Retinal pigment epithelial cell (primary cell): Measurements from ENCODE around the gene TAS2R40.

Experiments
- DNase-seq: peaks from one replicate; pipeline ENCODE4 v3.0.0-alpha.2; 2010; ENCODE audit warnings: low read depth
- H3K4me3 ChIP-seq: 2 replicates; pipeline ENCODE4 v1.5.1; 2011; ENCODE audit warnings: mild to moderate bottlenecking, low read length, control low read depth, moderate library complexity
- CTCF ChIP-seq: conservative IDR thresholded peaks from 2 replicates; pipeline ENCODE4 v1.5.1; 2011; ENCODE audit warnings: low read depth, low read length, control low read depth, inconsistent platforms

TAS2R40 gene

GRCh38 chr7:143250822-143251221 lies 29.0 kb downstream of the TAS2R40 start:
- no peak for DNase-seq
- no peak overlapping the region for H3K4me3 ChIP-seq
- TF ChIP-seq CTCF = no peak

GRCh38 chr7:143252006-143252405 lies 30.2 kb downstream of the TAS2R40 start:
- no peak for TF ChIP-seq CTCF
- H3K4me3 ChIP-seq = no peak overlapping the region
- no peak for DNase-seq

GRCh38 chr7:143255564-143255963 lies 33.7 kb downstream of the TAS2R40 start:
- no peak for DNase-seq
- TF ChIP-seq CTCF = no peak
- H3K4me3 ChIP-seq = no peak overlapping the region

GRCh38 chr7:143256325-143256724 lies 34.5 kb downstream of the TAS2R40 start:
- DNase-seq = no peak
- peak; percentile 21 for TF ChIP-seq CTCF
- no peak overlapping the region for H3K4me3 ChIP-seq

GRCh38 chr7:143256932-143257331 lies 35.1 kb downstream of the TAS2R40 start:
- DNase-seq = no peak
- no peak overlapping the region for H3K4me3 ChIP-seq
- no peak for TF ChIP-seq CTCF

- TF ChIP-seq CTCF = no peak
- no peak for DNase-seq
- no peak overlapping the region for H3K4me3 ChIP-seq
Measured at GRCh38 chr7:143257501-143257900, 35.7 kb downstream of the TAS2R40 start.

GRCh38 chr7:143258831-143259230 lies 37.0 kb downstream of the TAS2R40 start:
- no peak for DNase-seq
- no peak for TF ChIP-seq CTCF
- no peak overlapping the region for H3K4me3 ChIP-seq
